Diencephalon (tissue), 1 donor: ENCODE results near the gene SEMA4B. TPM values are rescaled to one million over a fixed set of nuclear protein-coding genes. Genes with fewer than 3 reads are reported as not detected.

Experiments
- small RNA-seq: library from RNA; depleted of rRNA; stranded (forward); fragments of <200 nt; gene quantifications from one replicate; pipeline ENCODE3, GENCODE V24; 2014
- total RNA-seq: library from RNA; depleted of rRNA; stranded (reverse); fragments of >200 nt; gene quantifications from one replicate; pipeline ENCODE4 v1.2.3, GENCODE V29; 2014

Gene SEMA4B, protein sequence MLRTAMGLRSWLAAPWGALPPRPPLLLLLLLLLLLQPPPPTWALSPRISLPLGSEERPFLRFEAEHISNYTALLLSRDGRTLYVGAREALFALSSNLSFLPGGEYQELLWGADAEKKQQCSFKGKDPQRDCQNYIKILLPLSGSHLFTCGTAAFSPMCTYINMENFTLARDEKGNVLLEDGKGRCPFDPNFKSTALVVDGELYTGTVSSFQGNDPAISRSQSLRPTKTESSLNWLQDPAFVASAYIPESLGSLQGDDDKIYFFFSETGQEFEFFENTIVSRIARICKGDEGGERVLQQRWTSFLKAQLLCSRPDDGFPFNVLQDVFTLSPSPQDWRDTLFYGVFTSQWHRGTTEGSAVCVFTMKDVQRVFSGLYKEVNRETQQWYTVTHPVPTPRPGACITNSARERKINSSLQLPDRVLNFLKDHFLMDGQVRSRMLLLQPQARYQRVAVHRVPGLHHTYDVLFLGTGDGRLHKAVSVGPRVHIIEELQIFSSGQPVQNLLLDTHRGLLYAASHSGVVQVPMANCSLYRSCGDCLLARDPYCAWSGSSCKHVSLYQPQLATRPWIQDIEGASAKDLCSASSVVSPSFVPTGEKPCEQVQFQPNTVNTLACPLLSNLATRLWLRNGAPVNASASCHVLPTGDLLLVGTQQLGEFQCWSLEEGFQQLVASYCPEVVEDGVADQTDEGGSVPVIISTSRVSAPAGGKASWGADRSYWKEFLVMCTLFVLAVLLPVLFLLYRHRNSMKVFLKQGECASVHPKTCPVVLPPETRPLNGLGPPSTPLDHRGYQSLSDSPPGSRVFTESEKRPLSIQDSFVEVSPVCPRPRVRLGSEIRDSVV
- total RNA-seq, result 49.8 TPM

DNA sequence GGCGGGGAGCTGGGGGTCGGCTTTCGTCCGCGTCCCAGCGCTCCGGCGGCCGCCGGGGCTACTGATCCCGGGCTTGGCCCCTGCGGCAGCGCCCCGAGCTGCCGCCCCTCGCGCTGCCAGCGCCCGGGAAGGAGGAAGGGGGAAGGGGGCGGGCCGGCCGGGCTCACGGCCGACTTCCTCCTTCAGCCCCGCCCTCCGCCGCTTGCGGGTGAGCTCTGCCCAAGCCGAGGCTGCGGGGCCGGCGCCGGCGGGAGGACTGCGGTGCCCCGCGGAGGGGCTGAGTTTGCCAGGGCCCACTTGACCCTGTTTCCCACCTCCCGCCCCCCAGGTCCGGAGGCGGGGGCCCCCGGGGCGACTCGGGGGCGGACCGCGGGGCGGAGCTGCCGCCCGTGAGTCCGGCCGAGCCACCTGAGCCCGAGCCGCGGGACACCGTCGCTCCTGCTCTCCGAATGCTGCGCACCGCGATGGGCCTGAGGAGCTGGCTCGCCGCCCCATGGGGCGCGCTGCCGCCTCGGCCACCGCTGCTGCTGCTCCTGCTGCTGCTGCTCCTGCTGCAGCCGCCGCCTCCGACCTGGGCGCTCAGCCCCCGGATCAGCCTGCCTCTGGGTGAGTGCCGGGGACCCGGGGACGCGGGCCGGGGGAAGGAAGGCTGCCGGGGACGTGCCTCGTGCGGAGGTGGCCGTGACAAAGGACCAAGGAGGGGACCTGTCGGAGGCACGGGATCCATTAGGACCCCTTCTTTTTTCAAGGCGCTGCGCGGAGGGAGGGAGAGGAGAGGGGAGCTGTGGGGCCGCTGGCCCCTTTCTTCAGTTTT is at the start of gene SEMA4B:
Gene SEMA4B (plus strand): TSS at position 201 of the 814 bp plus-strand sequence. CDS start 249 bp downstream, at position 450.

DNA sequence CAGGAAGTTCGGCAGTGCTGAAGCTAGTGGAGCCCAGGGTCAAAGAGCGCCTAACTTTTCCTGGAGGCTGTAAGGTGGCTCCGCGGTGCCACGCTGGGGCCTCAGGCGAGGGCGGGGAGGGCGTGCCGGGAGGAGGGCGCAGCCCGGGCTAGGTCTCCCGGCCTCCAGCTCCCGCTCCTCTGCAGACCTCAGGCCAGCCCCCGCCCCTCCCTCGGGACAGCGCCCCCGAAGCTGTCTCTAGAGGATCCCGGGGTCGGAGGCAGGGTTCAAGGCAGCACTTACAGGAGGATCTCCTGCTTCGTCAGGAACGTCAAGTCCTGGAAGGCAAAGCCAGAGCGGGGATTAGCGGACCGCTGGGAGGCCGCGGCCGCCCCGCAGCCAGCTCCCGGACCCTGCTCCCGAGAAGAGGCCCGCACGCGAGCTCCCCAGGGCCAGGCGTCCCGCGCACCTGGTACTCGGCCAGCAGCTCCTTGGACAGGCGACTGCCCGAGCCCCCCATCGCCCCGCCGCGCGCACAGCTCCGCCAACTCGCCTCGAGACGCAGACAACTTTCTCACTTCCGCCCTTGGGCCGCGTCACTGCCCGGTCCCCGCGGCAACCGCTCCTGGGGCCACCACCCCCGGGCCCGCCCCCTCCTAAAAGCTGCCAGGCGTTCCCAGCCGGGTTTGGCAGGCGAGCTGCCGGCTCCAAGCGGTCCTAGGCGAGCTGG is 32.4 kb downstream of the SEMA4B start, which contains the start of gene CIB1:
Gene CIB1 (minus strand): TSS at position 555 of the 709 bp plus-strand sequence. CDS start 56 bp downstream, at position 499.

GRCh38 chr15:90234096-90234988 is 33.2 kb downstream of the SEMA4B start, which contains the start of gene GDPGP1:
Gene GDPGP1, plus strand, starts transcription at chr15:90234209. Its CDS starts 6,700 bp downstream, at chr15:90240909.

DNA sequence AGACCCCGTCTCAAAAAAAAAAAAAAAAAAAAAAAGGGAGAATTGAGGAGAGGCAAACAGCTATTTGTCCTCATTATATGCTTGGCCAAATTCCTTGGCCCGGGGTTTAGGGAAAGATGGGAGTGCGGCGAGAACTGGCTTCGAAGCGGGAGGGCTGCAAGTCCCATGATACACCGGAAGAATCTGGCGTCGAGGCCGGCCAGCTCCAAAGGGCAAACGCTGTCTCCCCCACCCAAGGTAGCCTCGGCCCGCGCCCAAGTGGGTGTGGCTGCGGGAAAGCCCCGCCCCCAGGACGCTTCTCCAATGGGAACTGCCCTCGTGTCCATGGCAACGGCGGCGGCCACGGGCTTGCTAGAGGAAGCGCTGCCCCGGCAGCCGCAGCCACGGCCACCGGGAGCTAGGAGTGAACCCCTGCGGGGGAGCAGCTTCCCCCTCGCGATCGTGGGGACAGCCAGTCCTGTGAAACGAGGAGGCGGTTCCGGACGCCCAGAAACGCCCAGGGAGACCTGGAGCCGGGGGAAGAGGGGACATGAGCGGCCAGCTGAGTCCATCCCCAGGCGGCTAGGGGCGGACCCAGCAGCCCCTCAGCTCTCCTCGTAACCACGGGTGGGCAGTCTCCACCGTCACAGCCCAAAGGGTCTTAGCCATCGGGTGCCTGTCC is 48.2 kb downstream of the SEMA4B start, which contains the start of gene TTLL13:
Gene TTLL13 (plus strand): TSS at position 354 of the 661 bp plus-strand sequence. CDS start 1,075 bp downstream, outside the sequence.

DNA sequence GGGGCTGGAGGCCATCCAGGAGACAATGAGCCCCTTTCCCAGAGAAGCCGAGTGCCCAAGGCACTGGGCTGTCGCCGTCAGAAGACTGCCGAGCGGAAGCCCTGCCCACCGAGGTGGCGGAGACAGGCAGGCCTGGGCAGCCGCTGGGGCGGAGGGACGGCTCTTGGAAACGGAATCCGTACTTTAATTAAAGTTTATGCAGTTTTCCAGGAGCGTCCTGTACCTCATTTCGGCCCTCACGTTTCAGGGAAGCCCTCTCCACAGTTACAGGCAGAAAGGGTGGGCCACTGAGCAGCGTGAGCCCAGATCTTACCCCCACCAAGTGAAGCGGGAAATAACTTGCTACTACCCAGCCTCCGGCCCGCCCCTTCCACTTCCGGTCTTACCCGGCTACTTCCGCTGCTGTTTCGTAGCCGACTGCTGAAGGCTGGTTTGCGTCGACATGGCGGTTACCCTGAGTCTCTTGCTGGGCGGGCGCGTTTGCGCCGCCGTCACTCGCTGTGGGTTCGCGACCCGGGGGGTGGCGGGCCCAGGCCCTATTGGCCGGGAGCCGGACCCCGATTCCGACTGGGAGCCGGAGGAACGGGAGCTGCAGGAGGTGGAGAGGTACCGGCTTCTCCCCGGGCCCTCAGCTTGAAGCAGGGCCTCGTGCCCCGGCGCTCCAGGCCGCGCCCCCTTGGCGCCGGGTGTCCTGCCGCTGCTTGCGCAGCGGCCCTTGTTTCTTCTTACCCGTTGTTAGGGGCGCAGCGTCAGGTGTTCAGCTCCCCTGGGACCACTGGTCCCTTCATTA is 64.3 kb downstream of the SEMA4B start, which contains the start of gene NGRN:
Gene NGRN (plus strand): TSS at position 402 of the 790 bp plus-strand sequence. CDS start 41 bp downstream, at position 443.

Small RNAs within 50 kb of the gene (small RNA-seq; reads per million reads assigned to genes)
- gene RN7SL346P, result not detected

Other genes starting within 250 kb of the SEMA4B start
- gene ZNF710, start 200.0 kb upstream of the SEMA4B start, total RNA-seq, result 11.1 TPM
- 72.4 TPM for gene IDH2, start 98.9 kb upstream of the SEMA4B start, total RNA-seq
- gene CIB1, start 32.6 kb downstream of the SEMA4B start, total RNA-seq, result 6.0 TPM
- gene GDPGP1, start 32.9 kb downstream of the SEMA4B start, total RNA-seq, result 8.3 TPM
- not detected for gene TTLL13, start 48.2 kb downstream of the SEMA4B start, total RNA-seq
- 190 TPM for gene NGRN, start 64.3 kb downstream of the SEMA4B start, total RNA-seq
- gene ZNF774, start 151.0 kb downstream of the SEMA4B start, total RNA-seq, result 8.3 TPM
- 45.9 TPM for gene IQGAP1, start 186.9 kb downstream of the SEMA4B start, total RNA-seq